ENCODE measurements around the gene CEACAM16. TPM values are rescaled to one million over a fixed set of nuclear protein-coding genes. Genes with fewer than 3 reads are reported as not detected.
"Not testable (repeated sequence)": the region's sequence is repeated elsewhere in the genome, so short reads cannot be mapped to it uniquely, and the experiment has no call there.

CEACAM16 gene
- total RNA-seq, 2 experiments from 2014 or later = not detected

DNA sequence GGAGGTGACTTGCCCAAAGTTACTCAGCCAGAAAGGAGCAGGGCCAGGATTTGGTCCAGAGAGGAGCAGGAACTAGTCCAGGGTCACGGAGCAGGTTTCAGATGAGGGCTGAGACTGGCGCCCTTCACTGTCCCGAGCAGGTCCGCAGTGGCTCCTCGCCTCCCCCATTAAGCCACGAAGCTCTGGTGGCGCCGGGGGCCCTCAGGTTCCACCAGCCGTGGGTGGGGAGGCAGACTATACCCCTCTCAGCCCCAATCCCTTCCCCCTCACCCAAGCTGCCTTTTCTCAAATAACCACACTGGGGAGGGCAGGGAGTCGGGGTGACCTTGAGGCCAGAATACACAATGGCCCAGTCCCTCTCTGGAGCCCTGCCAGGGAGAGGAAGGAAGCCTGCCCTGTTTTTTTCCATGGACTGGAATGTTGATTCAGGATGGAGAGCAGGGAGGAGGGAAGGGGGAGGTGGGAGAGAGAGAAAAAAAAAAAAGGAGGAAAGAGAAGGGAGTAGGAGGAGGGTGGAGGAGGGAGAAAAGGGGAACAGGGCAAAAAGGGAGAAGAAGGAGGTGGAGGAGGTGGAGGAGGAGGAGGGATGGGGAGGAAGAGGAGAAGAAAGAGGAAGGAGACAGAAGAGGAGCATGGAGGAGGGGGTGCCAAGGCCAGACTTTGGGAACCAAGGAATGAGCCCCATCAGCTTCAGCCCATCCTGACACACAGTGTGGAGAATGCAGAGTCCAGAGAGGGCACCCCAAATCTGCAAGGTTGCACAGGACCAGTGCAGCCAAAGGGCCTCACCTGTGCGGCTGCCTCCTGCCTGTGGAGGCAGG lies 19.7 kb downstream of the CEACAM16 start:
- CTCF ChIA-PET (ENCODE audit: unreplicated experiment) = interaction anchor here (0.6 kb wide), 1 partner anchor 790 kb away, joined by 4 read pairs; no protein-coding TSS in a partner anchor
- no peak overlapping the region for H3K4me3 ChIP-seq (ENCODE audit: low read depth, low read length, poor library complexity, severe bottlenecking)
- no peaks in the 10 kb centered on the region for H3K9me2 ChIP-seq (ENCODE audit: insufficient read depth, low read length)
- no peak overlapping the region for H2AFZ ChIP-seq (ENCODE audit: low read length)
- H3K4me1 ChIP-seq (ENCODE audit: insufficient read depth, low read length, poor library complexity, severe bottlenecking) = peaks cover 28% of the 10 kb centered on the region
- H3K36me3 ChIP-seq (ENCODE audit: insufficient read depth, low read length) = no peaks in the 10 kb centered on the region
- intact Hi-C loops (cut with micrococcal nuclease; ENCODE audit: unreplicated experiment) = no loop called here
- no peaks in the 10 kb centered on the region for H4K20me1 ChIP-seq (ENCODE audit: insufficient read depth, low read length)
- H3K4me2 ChIP-seq (ENCODE audit: low read length) = no peak overlapping the region
- peaks cover 11% of the 10 kb centered on the region; the same call in 1 of the 2 replicates for H3K9me3 ChIP-seq (ENCODE audit: low read length)
- POLR2A ChIA-PET = no interaction called here
- DNase-seq (ENCODE audit: low spot score) = no peak
- H3K27ac ChIP-seq (ENCODE audit: low read depth, low read length, poor library complexity, severe bottlenecking) = no peak overlapping the region
- no TSS peak for BruUV-seq (replicated peaks)
- TF ChIP-seq, protein P1, sequence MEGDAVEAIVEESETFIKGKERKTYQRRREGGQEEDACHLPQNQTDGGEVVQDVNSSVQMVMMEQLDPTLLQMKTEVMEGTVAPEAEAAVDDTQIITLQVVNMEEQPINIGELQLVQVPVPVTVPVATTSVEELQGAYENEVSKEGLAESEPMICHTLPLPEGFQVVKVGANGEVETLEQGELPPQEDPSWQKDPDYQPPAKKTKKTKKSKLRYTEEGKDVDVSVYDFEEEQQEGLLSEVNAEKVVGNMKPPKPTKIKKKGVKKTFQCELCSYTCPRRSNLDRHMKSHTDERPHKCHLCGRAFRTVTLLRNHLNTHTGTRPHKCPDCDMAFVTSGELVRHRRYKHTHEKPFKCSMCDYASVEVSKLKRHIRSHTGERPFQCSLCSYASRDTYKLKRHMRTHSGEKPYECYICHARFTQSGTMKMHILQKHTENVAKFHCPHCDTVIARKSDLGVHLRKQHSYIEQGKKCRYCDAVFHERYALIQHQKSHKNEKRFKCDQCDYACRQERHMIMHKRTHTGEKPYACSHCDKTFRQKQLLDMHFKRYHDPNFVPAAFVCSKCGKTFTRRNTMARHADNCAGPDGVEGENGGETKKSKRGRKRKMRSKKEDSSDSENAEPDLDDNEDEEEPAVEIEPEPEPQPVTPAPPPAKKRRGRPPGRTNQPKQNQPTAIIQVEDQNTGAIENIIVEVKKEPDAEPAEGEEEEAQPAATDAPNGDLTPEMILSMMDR (conservative IDR thresholded peaks at IDR 0.05; ENCODE audit: low read length) = no peak
- no peak for TF ChIP-seq EZH2phosphoT487 (IDR thresholded peaks at IDR 0.05; ENCODE audit: borderline replicate concordance, low read depth, low read length)
- no peaks in the 10 kb centered on the region for H3K79me2 ChIP-seq (ENCODE audit: insufficient read depth, low read depth, low read length)

DNA sequence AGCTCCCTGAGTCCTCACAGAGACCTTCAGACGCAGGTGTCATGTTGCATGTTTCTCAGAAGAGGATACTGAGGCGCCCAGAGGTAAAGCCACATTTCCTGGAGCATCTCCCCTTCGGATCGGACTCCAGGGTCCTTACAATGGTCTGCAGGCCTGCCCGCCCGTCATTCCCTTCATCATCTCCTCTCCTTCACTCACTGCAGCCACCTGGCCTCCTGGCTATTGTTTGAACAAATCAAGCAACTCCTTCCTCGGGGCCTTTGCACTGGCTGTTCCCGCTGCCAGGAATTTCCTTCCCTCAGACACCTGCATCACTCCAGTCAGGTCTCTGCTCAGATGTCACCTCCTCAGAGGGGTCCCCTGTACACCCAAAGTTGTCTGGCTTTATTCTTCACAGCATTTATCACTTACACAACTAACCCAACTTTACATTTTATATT lies 20.3 kb downstream of the CEACAM16 start:
- TF ChIP-seq EZH2phosphoT487 (IDR thresholded peaks at IDR 0.05; ENCODE audit: borderline replicate concordance, low read depth, low read length) = no peak
- TF ChIP-seq, protein P1 (conservative IDR thresholded peaks at IDR 0.05; ENCODE audit: low read length) = no peak
- no TSS peak for BruUV-seq (replicated peaks)
- no peak for DNase-seq (ENCODE audit: low spot score)
- intact Hi-C loops (cut with micrococcal nuclease; ENCODE audit: unreplicated experiment) = no loop called here
- Histone ChIP-seq H3K9me3 (ENCODE audit: low read length) (peaks cover 10% of the 10 kb centered on the region; the same call in 1 of the 2 replicates), H3K4me3 (ENCODE audit: low read depth, low read length, poor library complexity, severe bottlenecking) (no peak overlapping the region), H3K9me2 (ENCODE audit: insufficient read depth, low read length) (no peaks in the 10 kb centered on the region), H2AFZ (ENCODE audit: low read length) (no peak overlapping the region), H3K79me2 (ENCODE audit: insufficient read depth, low read depth, low read length) (no peaks in the 10 kb centered on the region), H4K20me1 (ENCODE audit: insufficient read depth, low read length) (no peaks in the 10 kb centered on the region), H3K27ac (ENCODE audit: low read depth, low read length, poor library complexity, severe bottlenecking) (no peak overlapping the region), H3K36me3 (ENCODE audit: insufficient read depth, low read length) (no peaks in the 10 kb centered on the region), H3K4me1 (ENCODE audit: insufficient read depth, low read length, poor library complexity, severe bottlenecking) (peaks cover 34% of the 10 kb centered on the region), H3K4me2 (ENCODE audit: low read length) (no peak overlapping the region)
- POLR2A ChIA-PET = no interaction called here
- CTCF ChIA-PET (ENCODE audit: unreplicated experiment) = no interaction called here

DNA sequence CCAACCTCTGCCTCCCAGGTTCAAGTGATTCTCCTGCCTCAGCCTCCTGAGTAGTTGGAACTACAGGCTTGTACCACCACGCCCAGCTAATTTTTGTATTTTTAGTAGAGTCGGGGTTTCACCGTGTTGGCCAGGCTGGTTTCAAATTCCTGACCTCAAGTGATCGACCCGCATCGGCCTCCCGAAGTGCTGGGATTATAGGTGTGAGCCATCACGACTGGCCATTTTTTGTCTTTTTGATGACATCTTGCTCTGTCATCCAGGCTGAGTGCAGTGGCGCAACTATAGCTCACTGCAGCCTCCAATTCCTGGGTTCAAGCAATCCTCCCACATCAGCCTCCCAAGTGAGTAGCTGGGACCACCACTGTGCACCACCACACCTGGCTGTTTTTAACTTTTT lies 21.4 kb downstream of the CEACAM16 start:
- H3K4me3 ChIP-seq (ENCODE audit: low read depth, low read length, poor library complexity, severe bottlenecking); H3K9me3 ChIP-seq (ENCODE audit: low read length); BruUV-seq (replicated peaks); H2AFZ ChIP-seq (ENCODE audit: low read length); H4K20me1 ChIP-seq (ENCODE audit: insufficient read depth, low read length); H3K36me3 ChIP-seq (ENCODE audit: insufficient read depth, low read length); CTCF ChIA-PET (ENCODE audit: unreplicated experiment); intact Hi-C loops (cut with micrococcal nuclease; ENCODE audit: unreplicated experiment); DNase-seq (ENCODE audit: low spot score); H3K9me2 ChIP-seq (ENCODE audit: insufficient read depth, low read length); H3K79me2 ChIP-seq (ENCODE audit: insufficient read depth, low read depth, low read length); H3K27ac ChIP-seq (ENCODE audit: low read depth, low read length, poor library complexity, severe bottlenecking): not testable (repeated sequence)
- H3K4me1 ChIP-seq (ENCODE audit: insufficient read depth, low read length, poor library complexity, severe bottlenecking) = peaks cover 44% of the 10 kb centered on the region
- H3K4me2 ChIP-seq (ENCODE audit: low read length) = 0 out of 2 replicates have a peak overlapping the region, but pooled peaks have one; percentile 5
- POLR2A ChIA-PET = interaction anchor here (3.2 kb wide), 1 partner anchor 50 kb away, joined by 8 read pairs; no protein-coding TSS in a partner anchor

All from OCI-LY7 (cell line).